Activated naive CD8-positive, alpha-beta T cell treated with anti-CD3 and anti-CD28 coated beads, Interleukin-2, amount 50 U/mL, for 24 hours (primary cell): Measurements from ENCODE around the gene RBP7.

Experiments
- ATAC-seq: fragments of 150-1000 bp; cut with Tn5 transposase; one replicate; pipeline ENCODE4 v1.10.0; 2021
- DNase-seq: peaks from one replicate; pipeline ENCODE4 v3.0.0; 2021
- H3K27ac Mint-ChIP-seq: one replicate; pipeline ENCODE4 v1.8.0; 2021; ENCODE audit warnings: mild to moderate bottlenecking, mixed read lengths
- H3K27me3 Mint-ChIP-seq: one replicate; pipeline ENCODE4 v1.8.0; 2021; ENCODE audit warnings: mixed read lengths
- H3K36me3 Mint-ChIP-seq: one replicate; pipeline ENCODE4 v1.8.0; 2021; ENCODE audit warnings: low read depth, mixed read lengths
- H3K4me1 Mint-ChIP-seq: one replicate; pipeline ENCODE4 v1.8.0; 2021; ENCODE audit warnings: mixed read lengths
- H3K4me3 Mint-ChIP-seq: one replicate; pipeline ENCODE4 v1.8.0; 2021; ENCODE audit warnings: mild to moderate bottlenecking, moderate library complexity, mixed read lengths
- H3K9me3 Mint-ChIP-seq: one replicate; pipeline ENCODE4 v1.8.0; 2021; ENCODE audit warnings: mixed read lengths

The RBP7 gene

DNA sequence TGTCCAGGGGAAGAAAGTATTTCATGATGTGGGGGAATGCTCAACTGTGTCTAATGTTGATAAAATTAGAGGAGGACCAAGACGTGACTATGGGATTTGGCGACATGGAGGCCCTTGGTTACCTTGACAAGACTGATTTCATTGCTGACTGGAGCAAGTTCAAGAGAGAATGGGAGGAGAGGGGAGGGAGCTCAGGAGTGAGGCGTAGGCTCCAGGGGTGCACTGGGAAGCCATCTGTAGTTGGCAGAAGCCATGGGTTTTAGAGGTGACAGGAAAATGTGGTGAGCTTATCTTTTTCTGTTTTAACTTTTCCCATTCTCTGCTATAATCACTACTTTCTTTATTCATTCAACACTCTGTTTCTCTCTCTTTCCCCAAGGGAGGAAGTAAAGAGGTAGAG is 51.6 kb downstream of the RBP7 start:
- H3K27me3 Mint-ChIP-seq = no peaks in the 10 kb centered on the region
- H3K27ac Mint-ChIP-seq = no peak overlapping the region
- DNase-seq (no peak), ATAC-seq (no peak)
- no peaks in the 10 kb centered on the region for H3K9me3 Mint-ChIP-seq
- H3K4me3 Mint-ChIP-seq = no peak overlapping the region
- H3K4me1 Mint-ChIP-seq = peaks cover 6% of the 10 kb centered on the region
- peaks cover 4% of the 10 kb centered on the region for H3K36me3 Mint-ChIP-seq

DNA sequence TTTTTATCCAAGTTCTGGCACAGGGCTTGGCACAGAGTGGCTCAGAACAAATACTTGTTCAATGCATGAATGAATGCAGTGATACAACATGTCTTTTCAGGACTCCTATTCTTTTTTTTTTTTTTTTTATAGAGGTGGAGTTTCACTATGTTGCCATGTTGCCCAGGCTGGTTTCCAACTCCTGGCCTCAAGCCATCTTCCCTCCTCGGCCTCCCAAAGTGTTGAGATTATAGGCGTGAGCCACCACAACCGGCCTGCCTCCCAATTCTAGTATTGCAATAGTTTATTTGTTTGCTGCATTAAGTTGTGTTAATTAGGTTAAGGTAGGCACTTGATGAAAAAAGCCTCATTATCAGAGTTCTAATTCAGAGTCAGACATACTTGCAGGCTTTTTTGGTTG is 53.6 kb downstream of the RBP7 start:
- Mint-ChIP-seq H3K4me3 (no peak overlapping the region), H3K9me3 (no peaks in the 10 kb centered on the region), H3K27ac (no peak overlapping the region), H3K36me3 (peaks cover 4% of the 10 kb centered on the region), H3K27me3 (no peaks in the 10 kb centered on the region), H3K4me1 (peaks cover 2% of the 10 kb centered on the region)
- DNase-seq = no peak
- no peak for ATAC-seq

DNA sequence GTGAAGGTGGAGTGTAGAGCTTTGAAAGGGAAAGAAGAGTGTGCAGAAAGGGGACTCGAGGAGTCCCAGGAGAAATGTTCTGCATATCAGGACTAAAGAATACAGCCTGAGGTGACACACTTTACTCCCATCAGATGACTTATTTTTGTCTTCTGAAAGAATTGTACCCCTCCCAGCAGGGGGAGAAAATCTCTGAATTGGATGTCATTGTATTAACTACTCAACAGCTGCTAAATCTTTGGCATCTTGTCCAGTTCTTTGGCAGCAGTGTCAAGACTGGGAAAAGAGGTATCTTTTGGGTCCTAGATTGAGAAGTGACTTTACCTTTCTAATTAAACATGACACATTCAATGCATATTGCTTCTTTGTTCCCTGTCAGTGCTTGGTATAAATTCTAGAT is 54.6 kb downstream of the RBP7 start:
- Mint-ChIP-seq H3K36me3 (peaks cover 4% of the 10 kb centered on the region), H3K27ac (no peak overlapping the region), H3K4me1 (peaks cover 2% of the 10 kb centered on the region), H3K9me3 (no peaks in the 10 kb centered on the region), H3K27me3 (no peaks in the 10 kb centered on the region), H3K4me3 (no peak overlapping the region)
- ATAC-seq = no peak
- no peak for DNase-seq

DNA sequence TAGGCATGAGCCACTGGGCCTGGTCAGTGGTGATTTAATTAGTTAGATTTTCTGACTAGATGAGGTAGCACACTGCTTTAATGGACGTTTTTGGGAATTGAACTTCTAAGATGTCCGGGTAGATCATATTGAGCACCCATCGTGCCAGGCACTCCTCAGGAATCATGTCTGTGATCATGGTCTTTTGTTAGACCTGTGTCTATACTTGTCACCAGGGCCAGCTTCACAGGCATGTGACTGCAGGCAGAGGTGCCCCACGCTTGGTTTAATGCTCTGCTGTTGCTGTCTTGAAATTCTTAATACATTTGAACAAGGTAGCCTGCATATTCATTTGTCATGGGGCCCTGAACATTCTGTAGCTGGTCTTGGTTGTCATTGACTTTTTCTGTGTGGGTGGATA is 55.3 kb downstream of the RBP7 start:
- H3K27ac Mint-ChIP-seq = no peak overlapping the region
- peaks cover 4% of the 10 kb centered on the region for H3K36me3 Mint-ChIP-seq
- H3K4me3 Mint-ChIP-seq = no peak overlapping the region
- ATAC-seq = no peak
- no peaks in the 10 kb centered on the region for H3K4me1 Mint-ChIP-seq
- no peak for DNase-seq
- H3K9me3 Mint-ChIP-seq = no peaks in the 10 kb centered on the region
- no peaks in the 10 kb centered on the region for H3K27me3 Mint-ChIP-seq

DNA sequence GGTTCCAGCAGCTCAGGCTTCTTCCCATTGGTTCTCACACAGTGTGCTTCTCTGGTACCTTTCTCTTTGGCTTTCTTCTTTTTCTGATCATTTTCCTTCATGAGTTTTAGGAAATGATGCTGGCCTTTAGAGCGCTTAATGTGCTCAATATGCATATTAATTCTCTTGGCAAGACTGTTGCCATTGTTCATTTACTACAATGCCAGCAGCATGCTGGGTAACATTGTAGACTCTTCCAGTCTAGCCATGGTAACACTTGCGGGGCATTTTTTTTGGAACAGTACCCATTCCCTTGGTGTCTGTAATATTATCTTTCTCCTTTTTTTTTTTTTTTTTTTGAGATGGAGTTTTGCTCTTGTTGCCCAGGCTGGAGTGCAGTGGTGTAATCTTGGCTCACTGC is 57.4 kb downstream of the RBP7 start:
- ATAC-seq (no peak), DNase-seq (no peak)
- no peaks in the 10 kb centered on the region for H3K9me3 Mint-ChIP-seq
- peaks cover 1% of the 10 kb centered on the region for H3K36me3 Mint-ChIP-seq
- H3K27ac Mint-ChIP-seq = no peak overlapping the region
- H3K4me1 Mint-ChIP-seq = no peaks in the 10 kb centered on the region
- H3K27me3 Mint-ChIP-seq = no peaks in the 10 kb centered on the region
- H3K4me3 Mint-ChIP-seq = no peak overlapping the region

DNA sequence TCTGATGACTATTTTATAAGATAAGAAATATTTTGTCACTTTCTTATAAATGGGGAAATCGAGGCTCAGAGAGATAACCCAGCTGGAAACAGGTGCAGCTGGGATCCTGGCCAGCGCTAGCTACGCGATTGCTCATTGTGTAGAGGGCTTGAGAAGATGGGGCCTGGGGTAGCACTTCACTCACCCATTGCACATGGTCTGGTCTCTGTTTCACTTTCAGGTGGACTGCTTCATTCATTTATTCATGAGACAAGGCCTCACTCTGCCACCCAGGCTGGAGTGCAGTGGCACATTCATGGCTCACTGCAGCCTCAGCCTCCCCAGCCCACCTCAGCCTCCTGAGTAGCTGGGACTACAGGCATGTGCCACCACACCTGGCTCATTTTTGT is 59.6 kb downstream of the RBP7 start:
- Mint-ChIP-seq H3K27me3 (no peaks in the 10 kb centered on the region), H3K36me3 (peaks cover 1% of the 10 kb centered on the region), H3K27ac (no peak overlapping the region), H3K4me3 (no peak overlapping the region), H3K4me1 (no peaks in the 10 kb centered on the region), H3K9me3 (no peaks in the 10 kb centered on the region)
- DNase-seq (no peak), ATAC-seq (no peak)

DNA sequence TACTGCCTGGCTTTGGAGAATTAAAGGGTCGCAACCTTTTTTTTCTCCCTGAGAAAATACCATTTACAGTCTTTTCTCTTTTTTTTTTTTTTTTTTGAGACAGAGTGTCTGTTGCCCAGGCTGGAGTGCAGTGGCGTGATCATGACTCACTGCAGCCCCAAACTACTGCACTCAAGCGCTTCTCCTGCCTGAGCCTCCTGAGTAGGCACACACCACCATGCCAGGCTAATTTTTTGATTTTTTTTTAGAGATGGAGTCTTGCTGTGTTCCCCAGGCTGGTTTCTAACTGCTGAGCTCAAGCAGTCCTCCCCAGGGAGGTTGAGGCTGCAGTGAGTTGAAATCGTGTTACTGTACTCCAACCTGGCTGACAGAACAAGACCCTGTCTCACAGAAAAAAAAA is 60.3 kb downstream of the RBP7 start:
- Mint-ChIP-seq H3K4me1 (no peaks in the 10 kb centered on the region), H3K36me3 (peaks cover 1% of the 10 kb centered on the region), H3K27ac (no peak overlapping the region), H3K9me3 (no peaks in the 10 kb centered on the region), H3K27me3 (no peaks in the 10 kb centered on the region), H3K4me3 (no peak overlapping the region)
- DNase-seq (no peak), ATAC-seq (no peak)

DNA sequence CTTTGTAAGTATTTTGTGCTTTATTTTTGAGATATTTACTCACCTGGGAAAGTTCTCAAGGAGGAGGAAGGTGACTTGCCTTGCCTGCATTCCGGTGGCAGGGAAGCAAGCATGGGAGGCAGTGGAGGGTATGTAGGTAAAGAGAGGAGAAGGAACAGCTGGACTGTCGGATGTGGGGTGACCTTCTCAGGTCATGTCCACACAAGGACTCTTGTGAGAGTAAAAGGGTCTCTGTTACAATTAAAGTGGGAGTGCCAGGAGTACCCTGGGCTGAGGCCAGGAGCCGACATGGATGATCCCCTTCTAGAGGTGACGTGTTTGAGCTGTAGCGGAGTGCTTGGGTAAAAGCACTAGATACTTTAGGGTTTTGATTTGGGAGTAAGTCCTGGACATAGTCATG is 60.8 kb downstream of the RBP7 start:
- Mint-ChIP-seq H3K9me3 (no peaks in the 10 kb centered on the region), H3K4me3 (no peak overlapping the region), H3K27ac (no peak overlapping the region), H3K4me1 (no peaks in the 10 kb centered on the region), H3K36me3 (peaks cover 1% of the 10 kb centered on the region), H3K27me3 (no peaks in the 10 kb centered on the region)
- DNase-seq = no peak
- ATAC-seq = no peak

DNA sequence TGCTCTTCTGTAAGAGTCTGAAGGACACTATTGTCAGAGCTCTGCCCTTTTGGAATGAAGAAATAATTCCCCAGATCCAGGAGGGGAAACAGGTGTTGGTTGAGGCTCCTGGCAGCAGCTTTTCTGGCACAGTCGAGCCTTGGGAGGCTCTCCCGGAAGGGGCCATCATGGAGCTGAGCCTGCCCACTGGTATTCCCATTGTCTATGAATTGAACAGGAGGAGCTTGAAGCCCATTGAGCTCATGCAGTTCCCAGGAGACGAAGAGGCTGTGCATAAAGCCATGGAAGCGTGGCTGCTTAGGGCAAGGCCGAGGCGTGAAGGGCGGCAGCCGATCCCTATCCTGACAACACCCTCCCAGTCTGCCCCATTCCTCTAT is 62.3 kb downstream of the RBP7 start:
- no peak overlapping the region for H3K4me3 Mint-ChIP-seq
- H3K36me3 Mint-ChIP-seq = peaks cover 1% of the 10 kb centered on the region
- no peaks in the 10 kb centered on the region for H3K9me3 Mint-ChIP-seq
- H3K4me1 Mint-ChIP-seq = peaks cover 5% of the 10 kb centered on the region
- ATAC-seq (no peak), DNase-seq (no peak)
- H3K27me3 Mint-ChIP-seq = no peaks in the 10 kb centered on the region
- H3K27ac Mint-ChIP-seq = no peak overlapping the region

DNA sequence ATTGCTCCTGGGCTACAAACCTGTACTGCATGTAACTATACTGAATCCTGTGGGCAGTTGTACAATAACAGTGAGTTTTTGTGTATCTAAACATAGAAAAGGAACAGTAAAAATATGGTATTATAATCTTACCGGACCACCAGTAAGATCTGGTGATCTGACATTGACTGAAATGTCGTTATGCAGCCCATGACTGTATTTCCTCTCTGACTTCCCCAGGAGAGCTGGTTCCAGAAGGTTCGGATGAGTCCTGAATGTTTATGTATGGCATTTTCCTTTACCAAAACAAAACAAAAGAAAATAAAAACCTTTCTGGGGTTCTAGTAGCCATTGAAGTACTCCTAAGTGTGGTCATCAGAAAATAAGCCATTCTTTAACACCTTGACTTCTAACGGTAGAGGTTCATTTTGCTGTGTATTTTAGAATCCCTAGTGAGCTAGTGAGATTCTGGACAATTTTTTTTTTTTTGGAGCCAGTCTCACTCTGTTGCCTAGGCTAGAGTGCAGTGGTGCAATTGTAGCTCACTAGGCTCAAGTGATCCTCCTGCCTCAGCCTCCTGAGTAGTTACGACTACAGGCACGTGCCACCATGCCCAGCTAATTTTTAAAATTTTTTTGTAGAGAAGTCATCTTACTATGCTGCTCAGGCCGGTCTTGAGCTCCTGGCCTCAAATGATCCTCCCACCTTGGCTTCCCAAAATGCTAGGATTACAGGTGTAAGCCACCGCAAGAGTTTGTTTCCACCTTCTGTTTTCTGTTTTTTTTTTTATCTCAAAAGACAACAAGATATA is 63.5 kb downstream of the RBP7 start:
- peaks cover 1% of the 10 kb centered on the region for H3K36me3 Mint-ChIP-seq
- no peaks in the 10 kb centered on the region for H3K27me3 Mint-ChIP-seq
- no peak overlapping the region for H3K27ac Mint-ChIP-seq
- H3K4me3 Mint-ChIP-seq = no peak overlapping the region
- ATAC-seq (no peak), DNase-seq (no peak)
- no peaks in the 10 kb centered on the region for H3K9me3 Mint-ChIP-seq
- H3K4me1 Mint-ChIP-seq = peaks cover 8% of the 10 kb centered on the region

DNA sequence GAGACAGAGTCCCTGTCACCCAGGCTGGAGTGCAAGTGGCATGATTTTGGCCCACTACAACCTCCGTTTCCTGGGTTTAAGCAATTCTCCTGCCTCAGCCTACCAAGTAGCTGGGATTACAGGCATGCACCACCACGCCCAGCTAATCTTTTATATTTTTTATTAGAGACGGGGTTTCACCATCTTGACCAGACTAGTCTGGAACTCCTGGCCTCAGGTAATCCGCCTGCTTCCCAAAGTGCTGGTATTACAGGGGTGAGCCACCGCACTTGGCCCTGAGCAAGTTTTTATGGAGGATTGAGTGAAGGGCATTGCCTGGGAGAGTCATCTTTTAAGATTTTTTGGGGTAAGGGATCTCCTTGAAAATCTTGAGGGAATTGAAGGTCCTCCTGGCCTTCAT is 64.2 kb downstream of the RBP7 start:
- H3K27ac Mint-ChIP-seq = no peak overlapping the region

DNA sequence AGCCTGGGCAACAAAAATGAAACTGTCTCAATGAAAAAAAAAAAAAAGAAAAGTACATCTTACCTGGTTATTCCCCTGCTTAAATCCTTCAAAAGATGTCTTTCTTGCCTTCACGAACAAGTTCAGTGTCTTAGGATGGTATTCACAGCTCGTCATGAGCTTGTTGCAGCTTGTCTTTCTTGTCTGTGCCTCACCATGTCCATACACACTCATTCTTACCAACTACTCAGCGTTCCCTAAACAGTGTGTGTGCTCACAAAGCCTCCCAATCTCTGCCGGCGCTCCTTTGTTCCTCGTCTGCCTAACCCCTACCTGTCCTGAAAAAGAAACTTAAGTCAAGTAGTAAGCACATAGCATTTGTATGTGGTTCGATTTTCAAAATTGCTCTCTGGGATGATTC is 66.8 kb downstream of the RBP7 start:
- no peak for DNase-seq
- H3K4me1 Mint-ChIP-seq = peaks cover 12% of the 10 kb centered on the region
- no peaks in the 10 kb centered on the region for H3K9me3 Mint-ChIP-seq
- H3K36me3 Mint-ChIP-seq = no peaks in the 10 kb centered on the region
- ATAC-seq = no peak
- H3K27me3 Mint-ChIP-seq = no peaks in the 10 kb centered on the region
- no peak overlapping the region for H3K4me3 Mint-ChIP-seq
- no peak overlapping the region for H3K27ac Mint-ChIP-seq

More for the DNA sequence above, 64.2 kb downstream of the RBP7 start:
- Mint-ChIP-seq H3K9me3 (no peaks in the 10 kb centered on the region), H3K4me3 (no peak overlapping the region), H3K27me3 (no peaks in the 10 kb centered on the region), H3K36me3 (peaks cover 1% of the 10 kb centered on the region), H3K4me1 (peaks cover 8% of the 10 kb centered on the region)
- ATAC-seq = no peak
- DNase-seq = no peak

DNA sequence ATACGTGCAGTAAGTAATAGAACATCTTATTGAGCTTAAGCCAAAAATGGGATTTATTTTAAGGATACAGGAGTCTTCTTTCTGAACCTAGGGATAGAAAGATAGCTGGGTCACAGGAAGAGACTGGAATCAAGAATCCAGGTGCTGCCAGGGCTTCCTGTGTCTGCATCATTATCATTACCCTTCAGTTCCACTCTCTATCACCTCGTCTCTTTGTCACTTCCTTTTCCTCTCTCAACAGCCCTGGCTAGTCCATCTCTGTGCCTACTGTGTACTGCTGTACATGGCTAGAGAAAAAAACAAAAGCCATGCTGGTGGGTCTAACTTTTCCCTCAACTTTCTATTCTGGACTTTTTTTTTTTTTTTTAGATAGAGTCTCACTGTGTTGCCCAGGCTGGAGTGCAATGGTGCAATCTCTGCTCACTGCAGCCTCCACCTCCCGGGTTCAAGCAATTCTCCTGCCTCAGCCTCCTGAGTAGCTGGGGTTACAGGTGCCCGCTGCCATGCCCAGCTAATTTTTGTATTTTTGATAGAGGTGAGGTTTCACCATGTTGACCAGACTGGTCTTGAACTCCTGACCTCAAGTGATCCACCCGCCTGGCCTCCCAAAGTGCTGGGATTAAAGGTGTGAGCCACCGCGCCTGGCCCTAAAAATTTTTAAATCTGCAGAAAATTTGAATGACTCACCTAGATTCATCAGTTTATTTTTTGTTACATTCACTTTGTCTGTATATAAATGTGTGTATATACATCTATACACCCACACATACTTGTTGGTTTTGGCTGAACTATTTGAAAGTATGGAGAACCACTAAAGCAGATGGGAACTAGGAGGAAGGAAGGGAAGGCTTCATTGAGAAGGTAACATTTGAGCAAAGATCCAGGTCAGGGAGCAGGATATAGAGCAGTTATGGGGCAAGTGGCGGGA is 67.7 kb downstream of the RBP7 start:
- no peaks in the 10 kb centered on the region for H3K9me3 Mint-ChIP-seq
- H3K4me3 Mint-ChIP-seq = no peak overlapping the region
- ATAC-seq = no peak
- H3K36me3 Mint-ChIP-seq = no peaks in the 10 kb centered on the region
- DNase-seq = no peak
- H3K4me1 Mint-ChIP-seq = peaks cover 12% of the 10 kb centered on the region
- H3K27me3 Mint-ChIP-seq = no peaks in the 10 kb centered on the region
- no peak overlapping the region for H3K27ac Mint-ChIP-seq

DNA sequence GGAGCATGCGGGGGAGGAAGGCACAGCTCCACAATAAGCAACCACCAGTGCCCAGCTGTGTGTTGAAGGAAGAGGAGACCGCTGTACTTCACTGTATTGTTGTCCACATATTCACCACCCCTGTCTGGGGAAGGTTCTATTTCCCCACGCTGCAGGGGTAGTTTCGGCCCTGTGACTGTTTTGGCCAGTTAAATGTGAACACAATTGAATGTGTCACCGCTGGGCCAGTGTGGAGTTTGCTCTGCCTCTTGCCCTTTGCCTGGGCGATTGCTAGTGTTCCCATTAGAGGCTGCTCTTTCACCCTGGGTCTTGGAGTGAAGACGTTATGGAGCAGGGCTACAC is 68.3 kb downstream of the RBP7 start:
- Mint-ChIP-seq H3K4me1 (peaks cover 12% of the 10 kb centered on the region), H3K4me3 (no peak overlapping the region), H3K36me3 (no peaks in the 10 kb centered on the region), H3K27ac (no peak overlapping the region), H3K27me3 (no peaks in the 10 kb centered on the region), H3K9me3 (no peaks in the 10 kb centered on the region)
- no peak for DNase-seq
- no peak for ATAC-seq
